Esophagus squamous epithelium (tissue), 4 donors: ENCODE data around the gene DBT.
"Not testable (repeated sequence)": the region's sequence is repeated elsewhere in the genome, so short reads cannot be mapped to it uniquely, and the experiment has no call there.

ENCODE experiments used
- CTCF ChIP-seq, 6 experiments: fragments of 450-650 bp in 4 of 6; fragments of 200-600 bp in 2 of 6; sonication (generic) in 2 of 6; IDR thresholded peaks; one replicate each; pipeline ENCODE4 v1.5.1; 2016 to 2019; ENCODE audit warnings: antibody characterized with exemption in 6 of 6, mild to moderate bottlenecking in 4 of 6, moderate library complexity in 4 of 6
- POLR2A ChIP-seq, 4 donors: fragments of 450-650 bp; IDR thresholded peaks; one replicate each; pipeline ENCODE4 v1.6.1; 2017; ENCODE audit warnings: antibody characterized with exemption in 4 of 4, mild to moderate bottlenecking in 4 of 4, moderate library complexity in 3 of 4

- not testable (repeated sequence) for TF ChIP-seq CTCF, POLR2A (IDR thresholded peaks at IDR 0.05)
Measured at GRCh38 chr1:100264081-100264480, 14.4 kb upstream of the DBT start.
